ENCODE measurements around the gene KLF5. TPM values are rescaled to one million over a fixed set of nuclear protein-coding genes. Genes with fewer than 3 reads are reported as not detected.

KLF5 gene
- total and polyA plus RNA-seq, 5 experiments from 2014 or later = 0.44 to 5.3 (median 1.1) TPM

DNA sequence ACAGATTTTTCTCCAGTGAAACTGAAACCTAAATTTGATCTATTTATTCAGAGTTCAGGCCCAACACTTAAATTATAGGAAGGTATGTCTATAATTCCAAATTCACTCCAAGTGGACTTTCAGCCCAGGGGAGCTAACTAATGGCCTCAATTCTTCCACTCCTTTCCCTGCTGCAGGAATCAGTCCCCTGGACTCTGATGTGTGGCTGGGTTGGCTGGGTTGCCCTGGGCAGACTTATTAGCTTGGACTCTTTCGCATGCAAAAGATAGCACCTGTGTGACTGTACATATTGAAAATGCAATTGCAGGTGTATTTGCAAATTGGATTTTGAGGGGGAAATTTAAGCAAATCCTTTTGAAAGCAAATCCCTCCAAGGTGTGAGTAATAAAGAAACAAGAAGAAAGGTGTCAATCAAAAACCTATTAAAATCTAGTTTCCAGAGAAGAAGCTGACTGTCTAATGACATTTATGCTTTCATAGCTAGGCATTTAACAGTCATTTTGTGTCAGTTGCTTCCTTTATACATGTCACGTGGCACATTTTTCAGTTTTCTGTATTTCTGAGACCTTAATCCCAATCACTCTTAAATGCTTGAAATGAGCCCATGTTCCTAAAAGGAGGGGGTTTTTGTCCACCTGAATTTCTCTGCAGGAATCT lies 42.7 kb downstream of the KLF5 start:
- POLR2A ChIA-PET = no interaction called here
- ATAC-seq (no peak), DNase-seq (no peak)
- Mint-ChIP-seq H3K4me1 (no peaks in the 10 kb centered on the region), H3K27ac (no peak overlapping the region), H3K36me3 (no peaks in the 10 kb centered on the region), H3K9me3 (peaks cover 0 to 6% (median 0%) of the 10 kb centered on the region in 9 donors), H3K4me3 (no peak overlapping the region), H3K27me3 (peaks cover 0 to 3% (median 2%) of the 10 kb centered on the region in 5 donors)

DNA sequence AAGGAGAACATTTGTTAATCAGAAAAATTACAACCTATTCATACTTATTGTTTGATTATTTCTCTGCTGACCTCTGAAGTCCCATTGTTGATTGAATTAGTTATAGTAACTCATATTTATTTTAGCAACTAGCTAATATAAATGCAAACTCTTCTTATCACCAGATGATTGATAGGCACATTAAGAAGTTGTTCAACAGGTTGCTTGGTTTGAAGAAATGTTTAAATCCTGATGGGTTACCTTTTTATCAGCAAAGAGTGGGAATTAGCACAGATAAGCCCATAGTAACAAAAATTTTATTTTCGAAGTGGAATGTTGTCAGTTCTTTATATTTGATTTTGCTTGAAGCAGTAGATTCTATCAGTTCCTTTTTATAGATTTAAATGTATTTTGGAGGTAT lies 44.4 kb downstream of the KLF5 start:
- DNase-seq (no peak), ATAC-seq (no peak)
- POLR2A ChIA-PET = no interaction called here
- Mint-ChIP-seq H3K27ac (no peak overlapping the region), H3K4me1 (peaks cover 0 to 2% (median 0%) of the 10 kb centered on the region in 4 donors), H3K9me3 (peaks cover 0 to 6% (median 0%) of the 10 kb centered on the region in 9 donors), H3K27me3 (peaks cover 0 to 3% (median 2%) of the 10 kb centered on the region in 5 donors), H3K36me3 (no peaks in the 10 kb centered on the region), H3K4me3 (no peak overlapping the region)

GRCh38 chr13:73106513-73107178 lies 47.8 kb downstream of the KLF5 start:
- Mint-ChIP-seq H3K4me3 (no peak overlapping the region), H3K4me1 (peaks cover 0 to 2% (median 0%) of the 10 kb centered on the region in 4 donors), H3K27me3 (peaks cover 0 to 3% (median 0%) of the 10 kb centered on the region in 5 donors), H3K27ac (no peak overlapping the region), H3K36me3 (peaks cover 0 to 2% (median 0%) of the 10 kb centered on the region in 3 donors), H3K9me3 (no peaks in the 10 kb centered on the region)
- ATAC-seq (no peak), DNase-seq (no peak)
- POLR2A ChIA-PET = no interaction called here

DNA sequence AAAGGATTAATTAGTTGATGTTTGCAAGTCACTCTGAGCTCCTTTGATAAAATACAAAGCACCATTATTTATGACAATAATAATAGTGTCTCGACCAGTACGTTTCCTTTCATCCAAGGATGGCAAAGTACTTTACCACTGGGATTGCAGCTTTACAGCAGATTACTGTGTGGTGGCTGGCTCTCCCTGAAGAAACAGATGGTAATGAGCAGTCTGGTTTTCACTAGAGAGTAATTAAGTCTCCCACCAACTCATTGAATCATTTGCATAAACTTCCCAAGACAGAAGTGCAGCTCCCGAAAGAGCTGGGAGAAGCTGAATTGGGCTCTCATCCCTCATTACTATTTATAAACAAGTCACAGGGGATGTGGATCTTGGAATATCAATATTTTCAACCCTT lies 48.7 kb downstream of the KLF5 start:
- DNase-seq (no peak), ATAC-seq (no peak)
- POLR2A ChIA-PET = no interaction called here
- peaks cover 0 to 2% (median 0%) of the 10 kb centered on the region in 3 donors for H3K36me3 Mint-ChIP-seq
- no peak overlapping the region for H3K4me3 Mint-ChIP-seq
- no peak overlapping the region for H3K27ac Mint-ChIP-seq
- peaks cover 0 to 3% (median 0%) of the 10 kb centered on the region in 5 donors for H3K27me3 Mint-ChIP-seq
- H3K4me1 Mint-ChIP-seq = peaks cover 0 to 2% (median 0%) of the 10 kb centered on the region in 4 donors
- no peaks in the 10 kb centered on the region for H3K9me3 Mint-ChIP-seq

- DNase-seq (no peak), ATAC-seq (no peak)
- no peaks in the 10 kb centered on the region for H3K9me3 Mint-ChIP-seq
- peaks cover 0 to 2% (median 0%) of the 10 kb centered on the region in 4 donors for H3K4me1 Mint-ChIP-seq
- H3K27me3 Mint-ChIP-seq = peaks cover 0 to 3% (median 0%) of the 10 kb centered on the region in 5 donors
- peaks cover 0 to 2% (median 0%) of the 10 kb centered on the region in 3 donors for H3K36me3 Mint-ChIP-seq
- no peak overlapping the region for H3K27ac Mint-ChIP-seq
- no peak overlapping the region for H3K4me3 Mint-ChIP-seq
- POLR2A ChIA-PET = no interaction called here
These were observed 49.2 kb downstream of the KLF5 start for GRCh38 chr13:73107970-73108369.

GRCh38 chr13:73109288-73109899 lies 50.6 kb downstream of the KLF5 start:
- no peak overlapping the region for H3K4me3 Mint-ChIP-seq
- no peak overlapping the region for H3K27ac Mint-ChIP-seq
- ATAC-seq = no peak
- H3K36me3 Mint-ChIP-seq = peaks cover 0 to 2% (median 0%) of the 10 kb centered on the region in 3 donors
- peaks cover 0 to 2% (median 0%) of the 10 kb centered on the region in 5 donors for H3K27me3 Mint-ChIP-seq
- DNase-seq = no peak
- POLR2A ChIA-PET = no interaction called here
- H3K9me3 Mint-ChIP-seq = no peaks in the 10 kb centered on the region
- H3K4me1 Mint-ChIP-seq = peaks cover 0 to 2% (median 0%) of the 10 kb centered on the region in 4 donors

- POLR2A ChIA-PET = no interaction called here
- no peak for DNase-seq
- H3K4me1 Mint-ChIP-seq = peaks cover 0 to 2% (median 0%) of the 10 kb centered on the region in 4 donors
These were observed 51.2 kb downstream of the KLF5 start for GRCh38 chr13:73109969-73110368.

DNA sequence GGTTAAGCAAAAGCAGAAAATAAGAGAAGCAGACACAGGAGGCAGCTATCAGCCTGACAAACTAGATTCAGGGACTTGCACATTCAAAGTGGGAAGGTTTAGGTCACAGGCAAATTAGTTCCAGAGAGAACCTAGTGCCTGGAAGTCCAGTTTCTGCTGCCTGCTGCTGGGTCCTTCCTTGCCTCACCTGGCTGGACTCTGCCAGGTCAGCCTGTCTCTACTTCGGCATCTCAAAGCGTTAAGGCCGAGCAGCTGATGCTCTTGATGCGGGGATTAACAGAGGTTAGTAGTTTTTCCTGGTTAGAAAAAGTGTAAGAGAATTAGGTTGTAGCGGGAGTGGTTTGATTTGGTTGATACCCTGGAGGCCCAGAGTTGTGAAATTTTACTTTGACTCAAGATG lies 52.0 kb downstream of the KLF5 start:
- peaks cover 0 to 2% (median 0%) of the 10 kb centered on the region in 5 donors for H3K27me3 Mint-ChIP-seq
- H3K4me1 Mint-ChIP-seq = peaks cover 0 to 2% (median 0%) of the 10 kb centered on the region in 4 donors
- no peak for ATAC-seq
- H3K27ac Mint-ChIP-seq = peak overlapping the region in 1 of 10 donors; percentile 20
- no peak for DNase-seq
- peaks cover 0 to 2% (median 0%) of the 10 kb centered on the region in 3 donors for H3K36me3 Mint-ChIP-seq
- H3K9me3 Mint-ChIP-seq = no peaks in the 10 kb centered on the region
- POLR2A ChIA-PET = no interaction called here
- no peak overlapping the region for H3K4me3 Mint-ChIP-seq

More at GRCh38 chr13:73109969-73110368, 51.2 kb downstream of the KLF5 start:
- H3K4me3 Mint-ChIP-seq = no peak overlapping the region
- H3K9me3 Mint-ChIP-seq = no peaks in the 10 kb centered on the region
- no peak for ATAC-seq
- H3K36me3 Mint-ChIP-seq = peaks cover 0 to 2% (median 0%) of the 10 kb centered on the region in 3 donors
- H3K27ac Mint-ChIP-seq = no peak overlapping the region
- peaks cover 0 to 2% (median 0%) of the 10 kb centered on the region in 5 donors for H3K27me3 Mint-ChIP-seq

GRCh38 chr13:73111331-73111730 lies 52.5 kb downstream of the KLF5 start:
- no peak for DNase-seq
- Mint-ChIP-seq H3K27me3 (peaks cover 0 to 2% (median 0%) of the 10 kb centered on the region in 5 donors), H3K36me3 (peaks cover 0 to 2% (median 0%) of the 10 kb centered on the region in 3 donors), H3K27ac (no peak overlapping the region), H3K4me3 (no peak overlapping the region), H3K4me1 (peaks cover 0 to 2% (median 0%) of the 10 kb centered on the region in 4 donors), H3K9me3 (no peaks in the 10 kb centered on the region)
- POLR2A ChIA-PET = no interaction called here
- no peak for ATAC-seq

GRCh38 chr13:73119612-73120011 lies 60.8 kb downstream of the KLF5 start:
- no peak overlapping the region for H3K27ac Mint-ChIP-seq
- no peak for DNase-seq
- H3K4me3 Mint-ChIP-seq = no peak overlapping the region
- H3K4me1 Mint-ChIP-seq = peaks cover 0 to 2% (median 0%) of the 10 kb centered on the region in 4 donors
- POLR2A ChIA-PET = no interaction called here
- no peaks in the 10 kb centered on the region for H3K36me3 Mint-ChIP-seq
- no peaks in the 10 kb centered on the region for H3K27me3 Mint-ChIP-seq
- no peak for ATAC-seq
- no peaks in the 10 kb centered on the region for H3K9me3 Mint-ChIP-seq
